Natural killer cell (primary cell): ENCODE measurements around the gene WNK4. TPM values are rescaled to one million over a fixed set of nuclear protein-coding genes. Genes with fewer than 3 reads are reported as not detected.

Experiments
- ATAC-seq, 3 donors: fragments of 150-1000 bp in 2 of 3; fragments of 200-7000 bp in 1 of 3; cut with Tn5 transposase; 1 replicate in 1 of 3; 2 replicates in 2 of 3; pipeline ENCODE4 v1.10.0; 2021; ENCODE audit warnings: mild to moderate bottlenecking in 2 of 3, moderate library complexity in 2 of 3
- DNase-seq, 2 donors: peaks; one replicate each; pipeline versions ENCODE4 v3.0.0 to v3.0.0-alpha.2; 2013 to 2021; ENCODE audit warnings: mixed read lengths in 1 of 2
- H3K27ac ChIP-seq: one replicate; pipeline ENCODE4 v1.5.1; 2013; ENCODE audit warnings: mild to moderate bottlenecking, low read length
- H3K27me3 ChIP-seq: one replicate; pipeline ENCODE4 v1.6.1; 2013; ENCODE audit warnings: low read length; ENCODE audit not compliant: control insufficient read depth, insufficient read depth
- H3K36me3 ChIP-seq: one replicate; pipeline ENCODE4 v1.6.1; 2013; ENCODE audit warnings: low read length; ENCODE audit not compliant: control insufficient read depth, insufficient read depth
- H3K4me1 ChIP-seq: one replicate; pipeline ENCODE4 v1.6.1; 2013; ENCODE audit warnings: low read length; ENCODE audit not compliant: control insufficient read depth, insufficient read depth
- H3K4me3 ChIP-seq: one replicate; pipeline ENCODE4 v1.5.1; 2013; ENCODE audit warnings: low read length
- H3K9me3 ChIP-seq: one replicate; pipeline ENCODE4 v1.6.1; 2013; ENCODE audit warnings: low read length; ENCODE audit not compliant: control insufficient read depth, insufficient read depth
- H3K27ac Mint-ChIP-seq, 2 donors: one replicate each; pipeline ENCODE4 v1.8.0; 2022; ENCODE audit warnings: mild to moderate bottlenecking in 2 of 2, mixed read lengths in 2 of 2, moderate library complexity in 1 of 2
- H3K27me3 Mint-ChIP-seq, 2 donors: one replicate each; pipeline ENCODE4 v1.8.0; 2022; ENCODE audit warnings: low read depth in 2 of 2, mixed read lengths in 2 of 2
- H3K36me3 Mint-ChIP-seq: one replicate; pipeline ENCODE4 v1.8.0; 2022; ENCODE audit warnings: mixed read lengths
- H3K4me1 Mint-ChIP-seq, 2 donors: one replicate each; pipeline ENCODE4 v1.8.0; 2022; ENCODE audit warnings: mixed read lengths in 2 of 2
- H3K4me3 Mint-ChIP-seq: one replicate; pipeline ENCODE4 v1.8.0; 2022; ENCODE audit warnings: mild to moderate bottlenecking, moderate library complexity, mixed read lengths
- H3K9me3 Mint-ChIP-seq, 2 donors: one replicate each; pipeline ENCODE4 v1.8.0; 2022; ENCODE audit warnings: mixed read lengths in 2 of 2
- WGBS: methylation state at CpG from one replicate; pipeline ENCODE4 v1.1.7; 2013; ENCODE audit warnings: missing lambda C conversion rate; ENCODE audit not compliant: insufficient coverage; 5-methylcytosine and 5-hydroxymethylcytosine counted together
- intact Hi-C: fragments of 100-400 bp; cut with micrococcal nuclease; formaldehyde crosslinking; loops from one replicate; pipeline ENCODE4 v1.14.2; 2022
- total RNA-seq, 4 donors: library from RNA; stranded (reverse); fragments of 120-200 nt in 1 of 4; gene quantifications; one replicate each; pipeline versions ENCODE4 v1.2.3 to v1.2.4, GENCODE V29; 2013 to 2022
- TF ChIP-seq, protein P1 (sequence below): fragments of 200-600 bp; IDR thresholded peaks from one replicate; pipeline ENCODE4 v1.8.0; 2022; ENCODE audit warnings: antibody characterized with exemption

Gene WNK4
- total RNA-seq, 3 donors from 2014 or later (not counting 1 experiment from before 2014, with no cell fraction given): 0.09 to 0.13 TPM; not detected in 1

DNA sequence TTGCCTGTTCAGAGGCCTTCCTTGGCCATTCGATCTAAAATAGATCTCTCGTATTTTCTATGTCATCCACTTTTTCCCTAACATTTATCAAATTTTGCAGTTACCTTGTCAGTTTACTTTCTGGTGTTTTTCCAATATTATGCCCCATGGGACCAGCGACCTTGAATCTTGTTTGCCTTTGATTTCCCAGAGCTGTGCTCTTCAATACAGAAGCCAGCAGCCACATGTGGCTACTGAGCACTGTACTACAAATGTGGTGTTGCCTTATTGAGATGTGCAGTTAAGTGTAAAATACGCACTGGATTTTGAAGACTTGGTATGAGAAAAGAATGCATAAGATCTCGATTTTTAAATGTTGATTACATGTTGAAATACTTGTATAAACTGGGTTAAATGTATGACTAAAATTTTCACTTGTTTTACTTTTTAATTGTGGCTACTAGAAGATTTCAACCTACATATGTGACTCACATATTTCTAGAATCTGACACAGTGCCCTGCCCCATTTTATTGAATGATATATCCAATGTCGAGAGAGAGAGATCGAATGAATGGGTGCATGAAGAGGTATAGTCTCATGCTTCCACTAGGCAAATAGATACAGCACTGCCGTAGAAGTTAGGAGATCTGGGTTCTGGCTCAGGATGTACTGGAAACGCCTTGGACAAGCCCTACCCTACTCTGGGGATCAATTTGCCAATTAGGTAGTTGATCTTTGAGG, 52.0 kb downstream of the WNK4 start:
- H3K27ac ChIP-seq: peak overlapping the region; percentile 93
- DNase-seq (no peak), ATAC-seq (peak in 2 of 3 donors; percentile 1 to 3)
- H3K27me3 ChIP-seq: peaks cover 3% of the 10 kb centered on the region
- TF ChIP-seq, protein P1, sequence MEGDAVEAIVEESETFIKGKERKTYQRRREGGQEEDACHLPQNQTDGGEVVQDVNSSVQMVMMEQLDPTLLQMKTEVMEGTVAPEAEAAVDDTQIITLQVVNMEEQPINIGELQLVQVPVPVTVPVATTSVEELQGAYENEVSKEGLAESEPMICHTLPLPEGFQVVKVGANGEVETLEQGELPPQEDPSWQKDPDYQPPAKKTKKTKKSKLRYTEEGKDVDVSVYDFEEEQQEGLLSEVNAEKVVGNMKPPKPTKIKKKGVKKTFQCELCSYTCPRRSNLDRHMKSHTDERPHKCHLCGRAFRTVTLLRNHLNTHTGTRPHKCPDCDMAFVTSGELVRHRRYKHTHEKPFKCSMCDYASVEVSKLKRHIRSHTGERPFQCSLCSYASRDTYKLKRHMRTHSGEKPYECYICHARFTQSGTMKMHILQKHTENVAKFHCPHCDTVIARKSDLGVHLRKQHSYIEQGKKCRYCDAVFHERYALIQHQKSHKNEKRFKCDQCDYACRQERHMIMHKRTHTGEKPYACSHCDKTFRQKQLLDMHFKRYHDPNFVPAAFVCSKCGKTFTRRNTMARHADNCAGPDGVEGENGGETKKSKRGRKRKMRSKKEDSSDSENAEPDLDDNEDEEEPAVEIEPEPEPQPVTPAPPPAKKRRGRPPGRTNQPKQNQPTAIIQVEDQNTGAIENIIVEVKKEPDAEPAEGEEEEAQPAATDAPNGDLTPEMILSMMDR: no peak
- H3K4me3 Mint-ChIP-seq: peak overlapping the region; percentile 97
- no peaks in the 10 kb centered on the region for H3K9me3 Mint-ChIP-seq
- H3K36me3 ChIP-seq: peaks cover 7% of the 10 kb centered on the region
- peaks cover 7 to 9% of the 10 kb centered on the region in 2 donors for H3K27me3 Mint-ChIP-seq
- intact Hi-C loops: loop anchor here (5.0 to 10.0 kb wide), 2 partner anchors 150 to 652 kb away; partner anchors contain the start of genes DHX8, PTGES3L and RUNDC1
- peak overlapping the region; percentile 98 for H3K27ac Mint-ChIP-seq
- peaks cover 22 to 29% of the 10 kb centered on the region in 2 donors for H3K4me1 Mint-ChIP-seq
- H3K36me3 Mint-ChIP-seq: no peaks in the 10 kb centered on the region
- H3K4me3 ChIP-seq: peak overlapping the region; percentile 85
- peaks cover 7% of the 10 kb centered on the region for H3K4me1 ChIP-seq
- 57% methylated on average over 9 of the region's 9 CpGs for WGBS
- no peaks in the 10 kb centered on the region for H3K9me3 ChIP-seq

DNA sequence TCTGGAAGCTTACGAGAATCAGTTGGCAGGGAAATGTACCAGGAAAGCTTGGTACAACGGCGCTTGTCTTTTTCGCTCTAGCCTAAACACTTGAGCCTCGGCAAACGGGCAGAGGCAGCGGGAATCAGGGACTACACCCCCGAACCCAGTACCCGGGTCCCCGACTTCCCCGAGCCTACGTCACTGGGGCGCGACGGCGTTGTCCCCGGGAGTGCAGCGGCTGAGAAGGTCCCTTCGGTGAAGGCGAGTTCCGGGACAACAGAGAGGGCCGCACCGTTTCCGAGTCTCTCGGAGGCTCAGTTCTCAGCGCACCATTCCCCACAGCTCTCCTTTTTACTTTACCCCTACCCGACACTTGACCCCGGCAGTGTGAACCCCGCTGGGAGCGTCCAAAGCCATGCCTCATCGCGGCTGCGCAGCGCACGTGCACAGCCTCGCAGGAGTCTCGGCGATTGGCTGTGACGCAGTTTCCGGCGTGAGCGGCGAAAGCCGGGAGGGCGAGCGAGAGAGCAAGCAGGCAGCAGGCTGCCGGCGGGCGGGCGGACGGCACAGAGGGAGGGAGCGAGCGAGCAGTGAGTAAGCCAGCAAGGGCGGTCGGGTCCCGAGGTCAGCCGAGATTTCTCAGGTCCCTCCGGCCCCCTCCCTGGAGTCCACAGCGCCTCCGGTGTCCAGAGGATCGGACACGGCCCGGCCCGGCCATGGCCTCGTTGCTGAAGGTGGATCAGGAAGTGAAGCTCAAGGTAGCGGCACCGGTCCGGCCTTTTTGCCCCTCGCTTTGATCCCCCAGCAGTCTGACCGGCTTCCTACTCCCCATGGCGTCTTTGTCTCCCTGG, 52.7 kb downstream of the WNK4 start, which contains the start of gene PSME3:
PSME3 (plus strand) TSS at position 464 of the 833 bp plus-strand sequence; CDS start at position 699, 235 bp downstream.
- Mint-ChIP-seq H3K9me3 (no peaks in the 10 kb centered on the region), H3K27ac (peak within 1 kb of the TSS; percentile 98), H3K4me1 (peaks cover 22 to 29% of the 10 kb centered on the region in 2 donors), H3K27me3 (peaks cover 0 to 5% of the 10 kb centered on the region in 2 donors), H3K36me3 (no peaks in the 10 kb centered on the region), H3K4me3 (peak within 1 kb of the TSS; percentile 97)
- DNase-seq: peak; percentile 90 to 94
- Histone ChIP-seq H3K4me1 (peaks cover 7% of the 10 kb centered on the region), H3K27me3 (no peaks in the 10 kb centered on the region), H3K9me3 (no peaks in the 10 kb centered on the region), H3K27ac (peak within 1 kb of the TSS; percentile 93), H3K36me3 (peaks cover 14% of the 10 kb centered on the region), H3K4me3 (peak within 1 kb of the TSS; percentile 85)
- WGBS: under 1% methylated on average over 71 of the region's 71 CpGs
- intact Hi-C loops: loop anchor here (1.0 to 10.0 kb wide), 3 partner anchors 9 to 652 kb away; partner anchors contain the start of genes BECN1, DHX8, PTGES3L and RUNDC1
- peak; percentile 89 to 94 (median 92) for ATAC-seq
- TF ChIP-seq, protein P1: no peak

DNA sequence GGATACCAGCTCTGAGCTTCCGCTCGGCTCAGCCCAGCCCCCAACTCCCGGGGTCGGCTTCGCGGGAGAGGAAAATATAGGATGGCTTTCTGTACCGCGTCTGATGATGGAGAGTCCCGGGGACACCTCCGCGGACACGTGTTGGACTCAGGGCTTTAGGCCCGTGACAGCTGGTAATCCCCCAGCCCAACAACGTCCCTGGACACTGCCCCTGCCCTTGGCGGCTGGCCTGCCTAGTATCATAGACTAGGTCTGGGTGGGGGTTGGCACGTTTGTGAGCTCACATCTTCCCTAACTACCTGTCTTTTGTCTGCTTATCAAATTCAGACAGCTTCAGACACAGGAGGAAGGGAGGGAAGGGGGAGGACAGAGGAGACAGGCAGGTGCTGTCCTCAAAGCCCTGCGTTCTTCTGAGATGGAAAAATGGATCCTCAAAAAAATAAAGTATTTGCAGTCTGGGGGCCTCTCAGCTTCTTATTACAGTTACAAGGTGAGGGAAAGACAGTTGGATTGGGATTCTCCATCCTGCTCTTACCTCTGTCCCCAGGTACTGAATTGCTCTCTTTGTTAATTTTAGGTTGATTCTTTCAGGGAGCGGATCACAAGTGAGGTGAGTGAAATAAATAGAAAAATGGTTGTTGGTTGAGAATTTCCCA, 53.5 kb downstream of the WNK4 start:
- TF ChIP-seq, protein P1: no peak
- Histone ChIP-seq H3K4me3 (peak overlapping the region; percentile 85), H3K27ac (peak overlapping the region; percentile 93), H3K4me1 (peaks cover 7% of the 10 kb centered on the region), H3K27me3 (no peaks in the 10 kb centered on the region), H3K36me3 (peaks cover 20% of the 10 kb centered on the region), H3K9me3 (no peaks in the 10 kb centered on the region)
- WGBS: 6% methylated on average over 16 of the region's 18 CpGs
- Mint-ChIP-seq H3K27ac (peak overlapping the region; percentile 98), H3K4me3 (peak overlapping the region; percentile 97), H3K36me3 (peaks cover 4% of the 10 kb centered on the region), H3K4me1 (peaks cover 22 to 29% of the 10 kb centered on the region in 2 donors), H3K27me3 (peaks cover 0 to 2% of the 10 kb centered on the region in 2 donors), H3K9me3 (no peaks in the 10 kb centered on the region)
- ATAC-seq: peak in 1 of 3 donors; percentile 0
- intact Hi-C loops: loop anchor here (1.0 to 10.0 kb wide), 3 partner anchors 10 to 651 kb away; partner anchors contain the start of genes BECN1, DHX8, PTGES3L and RUNDC1
- no peak for DNase-seq
